Osteoblast (primary cell): Measurements from ENCODE around the gene MFN1. TPM values are rescaled to one million over a fixed set of nuclear protein-coding genes. Genes with fewer than 3 reads are reported as not detected.

Experiments used
- DNase-seq: peaks from one replicate; pipeline ENCODE4 v3.0.0; 2011; ENCODE audit warnings: low spot score, mixed read lengths; ENCODE audit not compliant: insufficient read length; ENCODE audit errors: missing footprints
- H2AFZ ChIP-seq: 2 replicates; pipeline ENCODE4 v1.6.0; 2011; ENCODE audit warnings: mild to moderate bottlenecking, low read length
- H3K27ac ChIP-seq: 2 replicates; pipeline ENCODE4 v1.5.1; 2011; ENCODE audit warnings: mild to moderate bottlenecking, low read depth, low read length, moderate library complexity
- H3K27me3 ChIP-seq: 2 replicates; pipeline ENCODE4 v1.6.0; 2012; ENCODE audit warnings: mild to moderate bottlenecking, control low read depth, inconsistent platforms, low read length, moderate library complexity; ENCODE audit not compliant: insufficient read depth
- H3K36me3 ChIP-seq: 2 replicates; pipeline ENCODE4 v1.5.1; 2011; ENCODE audit warnings: mild to moderate bottlenecking, low read length, control low read depth, moderate library complexity; ENCODE audit not compliant: insufficient read depth
- H3K4me1 ChIP-seq: 2 replicates; pipeline ENCODE4 v1.5.1; 2011; ENCODE audit warnings: mild to moderate bottlenecking, low read length, control low read depth, moderate library complexity; ENCODE audit not compliant: insufficient read depth
- H3K4me2 ChIP-seq: 2 replicates; pipeline ENCODE4 v1.6.0; 2011; ENCODE audit warnings: mild to moderate bottlenecking, low read length; ENCODE audit not compliant: insufficient read depth
- H3K4me3 ChIP-seq: fragments of 200-600 bp; sonication (generic); 3 replicates; pipeline ENCODE4 v1.5.1; 2012; ENCODE audit warnings: mild to moderate bottlenecking, low read length, inconsistent platforms; ENCODE audit not compliant: insufficient read depth
- H3K79me2 ChIP-seq: 2 replicates; pipeline ENCODE4 v1.6.0; 2012; ENCODE audit warnings: mild to moderate bottlenecking, low read length, control low read depth, inconsistent platforms; ENCODE audit not compliant: insufficient read depth
- H3K9me3 ChIP-seq: 2 replicates; pipeline ENCODE4 v1.5.1; 2011; ENCODE audit warnings: low read depth, low read length, control low read depth
- H4K20me1 ChIP-seq: 2 replicates; pipeline ENCODE4 v1.6.0; 2012; ENCODE audit warnings: mild to moderate bottlenecking, low read length, control low read depth; ENCODE audit not compliant: insufficient read depth
- CTCF ChIP-seq: IDR thresholded peaks from 2 replicates; pipeline ENCODE4 v1.5.1; 2011; ENCODE audit warnings: mild to moderate bottlenecking, low read depth, low read length, moderate library complexity; ENCODE audit errors: extremely low read depth
- total RNA-seq: library from RNA; depleted of rRNA; stranded (reverse); fragments of >200 nt; gene quantifications from 2 replicates; pipeline ENCODE4 v1.2.3, GENCODE V29; 2012

MFN1 gene
- total RNA-seq, 1 donor: 56.8 TPM

DNA sequence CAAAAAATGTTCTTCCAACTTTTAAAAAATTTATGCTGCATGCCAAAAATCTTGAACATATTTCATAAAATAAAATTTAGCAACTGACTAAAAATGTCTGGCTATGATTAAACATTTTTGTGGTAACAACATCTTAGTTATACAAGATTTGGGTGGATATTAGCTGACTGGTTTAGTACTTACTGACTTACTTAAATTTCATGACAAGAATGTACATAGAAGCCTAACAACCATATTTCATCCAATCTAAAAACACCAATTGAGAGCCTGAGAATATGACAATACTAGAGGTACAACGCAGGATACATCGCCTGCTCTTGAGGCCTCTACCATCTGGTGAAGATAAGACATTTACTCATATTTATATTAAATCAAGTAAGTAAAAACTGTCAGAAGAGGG lies 69.2 kb downstream of the MFN1 start:
- no peak for TF ChIP-seq CTCF
- Histone ChIP-seq H3K9me3 (no peaks in the 10 kb centered on the region), H3K27ac (peak overlapping the region; percentile 90), H3K4me3 (no peak overlapping the region), H3K4me1 (peaks cover 22% of the 10 kb centered on the region), H3K27me3 (no peaks in the 10 kb centered on the region), H3K4me2 (peak overlapping the region; percentile 51), H3K79me2 (peaks cover 2% of the 10 kb centered on the region), H3K36me3 (peaks cover 23% of the 10 kb centered on the region), H2AFZ (no peak overlapping the region), H4K20me1 (no peaks in the 10 kb centered on the region)
- DNase-seq: peak; percentile 80

- TF ChIP-seq CTCF: no peak
- DNase-seq: no peak
- H2AFZ ChIP-seq: no peak overlapping the region
- H4K20me1 ChIP-seq: no peaks in the 10 kb centered on the region
- H3K79me2 ChIP-seq: peaks cover 4% of the 10 kb centered on the region
- H3K27ac ChIP-seq: no peak overlapping the region
- H3K4me1 ChIP-seq: peaks cover 22% of the 10 kb centered on the region
- H3K27me3 ChIP-seq: no peaks in the 10 kb centered on the region
- H3K4me2 ChIP-seq: no peak overlapping the region
- H3K36me3 ChIP-seq: peaks cover 20% of the 10 kb centered on the region
- H3K4me3 ChIP-seq: no peak overlapping the region
- no peaks in the 10 kb centered on the region for H3K9me3 ChIP-seq
These were observed 71.1 kb downstream of the MFN1 start for GRCh38 chr3:179418610-179419009.

- peak; percentile 64 for TF ChIP-seq CTCF
- Histone ChIP-seq H3K4me2 (no peak overlapping the region), H2AFZ (no peak overlapping the region), H3K27ac (peak overlapping the region; percentile 15), H3K4me3 (no peak overlapping the region), H3K9me3 (no peaks in the 10 kb centered on the region), H3K36me3 (peaks cover 24% of the 10 kb centered on the region), H3K79me2 (peaks cover 17% of the 10 kb centered on the region), H3K27me3 (no peaks in the 10 kb centered on the region), H3K4me1 (peaks cover 12% of the 10 kb centered on the region), H4K20me1 (no peaks in the 10 kb centered on the region)
- peak; percentile 34 for DNase-seq
These were observed 74.0 kb downstream of the MFN1 start for GRCh38 chr3:179421500-179421899.

DNA sequence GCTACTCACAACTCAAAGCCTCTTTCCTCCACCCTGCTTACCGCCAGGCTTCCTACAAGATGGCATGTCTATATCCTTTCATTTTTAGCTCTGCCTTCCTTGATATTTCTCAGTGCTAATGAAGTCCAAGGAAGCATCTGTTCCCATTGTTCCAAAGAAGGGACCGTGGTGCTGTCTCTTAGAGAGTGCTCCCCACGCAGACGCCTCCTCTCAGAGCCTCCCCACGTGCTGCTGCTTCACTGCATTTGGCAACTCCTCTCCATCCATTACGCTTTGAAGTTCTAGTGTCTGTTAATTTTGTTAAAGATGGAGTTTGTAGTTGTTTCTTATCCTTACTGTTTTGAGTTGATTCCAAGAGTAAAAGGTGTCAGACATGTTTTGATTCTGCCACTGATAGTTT lies 77.6 kb downstream of the MFN1 start:
- Histone ChIP-seq H3K9me3 (no peaks in the 10 kb centered on the region), H3K27me3 (no peaks in the 10 kb centered on the region), H3K79me2 (peaks cover 51% of the 10 kb centered on the region), H2AFZ (no peak overlapping the region), H3K4me1 (no peaks in the 10 kb centered on the region), H3K4me2 (no peak overlapping the region), H3K4me3 (no peak overlapping the region), H3K36me3 (peaks cover 12% of the 10 kb centered on the region), H3K27ac (no peak overlapping the region), H4K20me1 (no peaks in the 10 kb centered on the region)
- TF ChIP-seq CTCF: no peak
- DNase-seq: peak; percentile 21
